NT2/D1 (cell line): ENCODE data around the gene HGFAC.
"Not testable (repeated sequence)": the region's sequence is repeated elsewhere in the genome, so short reads cannot be mapped to it uniquely, and the experiment has no call there.

Experiments used
- DNase-seq: peaks from one replicate; pipeline ENCODE4 v3.0.0-alpha.2; 2011; ENCODE audit warnings: low read depth, low spot score
- H3K27me3 ChIP-seq: 2 replicates; pipeline ENCODE4 v1.6.0; 2011; ENCODE audit warnings: mild to moderate bottlenecking; ENCODE audit not compliant: insufficient read length, insufficient read depth
- H3K36me3 ChIP-seq: 2 replicates; pipeline ENCODE4 v1.6.1; 2011; ENCODE audit warnings: mild to moderate bottlenecking, low read length, mixed read lengths; ENCODE audit not compliant: insufficient read depth, insufficient read length
- H3K4me1 ChIP-seq: 2 replicates; pipeline ENCODE4 v1.5.1; 2011; ENCODE audit not compliant: insufficient read depth, insufficient read length
- H3K4me3 ChIP-seq: 2 replicates; pipeline ENCODE4 v1.5.1; 2011; ENCODE audit warnings: low read depth; ENCODE audit not compliant: insufficient read length
- H3K9ac ChIP-seq: 2 replicates; pipeline ENCODE4 v1.6.0; 2011; ENCODE audit warnings: low read depth; ENCODE audit not compliant: insufficient read length
- H3K9me3 ChIP-seq: 2 replicates; pipeline ENCODE4 v1.5.1; 2011; ENCODE audit warnings: mild to moderate bottlenecking, low read length; ENCODE audit not compliant: insufficient read depth
- SUZ12 ChIP-seq: IDR thresholded peaks from 2 replicates; pipeline ENCODE4 v1.6.1; 2011; ENCODE audit not compliant: insufficient read length, insufficient read depth; ENCODE audit errors: extremely low read depth
- YY1 ChIP-seq: IDR thresholded peaks from 2 replicates; pipeline ENCODE4 v1.6.1; 2011; ENCODE audit not compliant: insufficient read length, insufficient read depth
- ZNF274 ChIP-seq: IDR thresholded peaks from 2 replicates; pipeline ENCODE4 v1.6.1; 2011; ENCODE audit warnings: mild to moderate bottlenecking, low read depth, low read length

The HGFAC gene

GRCh38 chr4:3407171-3407771 lies 34.5 kb upstream of the HGFAC start:
- TF ChIP-seq SUZ12 = no peak
- TF ChIP-seq YY1 = no peak
- TF ChIP-seq ZNF274 = no peak
- no peaks in the 10 kb centered on the region for H3K27me3 ChIP-seq
- H3K9ac ChIP-seq = no peak overlapping the region
- DNase-seq = no peak
- peaks cover 4% of the 10 kb centered on the region for H3K36me3 ChIP-seq
- peaks cover 13% of the 10 kb centered on the region for H3K4me1 ChIP-seq
- peaks cover 22% of the 10 kb centered on the region for H3K9me3 ChIP-seq
- no peak overlapping the region for H3K4me3 ChIP-seq

GRCh38 chr4:3407930-3408792 lies 33.6 kb upstream of the HGFAC start:
- TF ChIP-seq YY1 = no peak
- no peak for TF ChIP-seq SUZ12
- no peak for TF ChIP-seq ZNF274
- DNase-seq = no peak
- no peak overlapping the region for H3K4me3 ChIP-seq
- H3K9ac ChIP-seq = no peak overlapping the region
- peaks cover 20% of the 10 kb centered on the region for H3K9me3 ChIP-seq
- no peaks in the 10 kb centered on the region for H3K27me3 ChIP-seq
- peaks cover 4% of the 10 kb centered on the region for H3K36me3 ChIP-seq
- H3K4me1 ChIP-seq = peaks cover 15% of the 10 kb centered on the region

DNA sequence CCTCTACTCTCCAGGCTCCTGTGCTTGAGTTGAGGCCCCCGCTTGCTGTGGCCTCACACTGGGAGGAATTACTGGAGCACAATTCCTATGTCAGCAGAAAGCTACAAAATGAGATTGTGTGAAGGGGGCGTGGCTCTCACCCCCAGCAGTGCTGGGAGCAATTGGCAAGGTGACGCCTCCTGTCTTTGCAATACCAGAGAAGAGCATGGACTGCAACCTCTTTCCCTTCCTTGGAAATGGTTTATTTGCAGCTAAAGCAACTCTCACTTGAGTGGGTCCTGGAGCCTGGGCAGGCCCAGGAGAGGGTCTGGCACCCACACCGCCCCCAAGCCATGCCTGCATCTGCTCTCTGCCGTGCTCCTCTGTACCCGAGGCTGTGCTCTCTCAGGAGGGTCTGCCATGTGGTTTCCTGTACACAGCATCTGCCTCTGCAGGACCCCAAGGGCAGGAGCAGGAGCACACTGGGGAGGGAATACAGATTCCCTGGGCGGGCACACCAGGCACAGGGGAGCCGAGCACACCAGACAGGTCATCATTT lies 32.9 kb upstream of the HGFAC start:
- DNase-seq = no peak
- H3K4me1 ChIP-seq = peaks cover 17% of the 10 kb centered on the region
- peaks cover 13% of the 10 kb centered on the region for H3K9me3 ChIP-seq
- peaks cover 4% of the 10 kb centered on the region for H3K36me3 ChIP-seq
- TF ChIP-seq ZNF274 (no peak), YY1 (no peak)
- no peak overlapping the region for H3K9ac ChIP-seq
- no peak overlapping the region for H3K4me3 ChIP-seq
- no peaks in the 10 kb centered on the region for H3K27me3 ChIP-seq

DNA sequence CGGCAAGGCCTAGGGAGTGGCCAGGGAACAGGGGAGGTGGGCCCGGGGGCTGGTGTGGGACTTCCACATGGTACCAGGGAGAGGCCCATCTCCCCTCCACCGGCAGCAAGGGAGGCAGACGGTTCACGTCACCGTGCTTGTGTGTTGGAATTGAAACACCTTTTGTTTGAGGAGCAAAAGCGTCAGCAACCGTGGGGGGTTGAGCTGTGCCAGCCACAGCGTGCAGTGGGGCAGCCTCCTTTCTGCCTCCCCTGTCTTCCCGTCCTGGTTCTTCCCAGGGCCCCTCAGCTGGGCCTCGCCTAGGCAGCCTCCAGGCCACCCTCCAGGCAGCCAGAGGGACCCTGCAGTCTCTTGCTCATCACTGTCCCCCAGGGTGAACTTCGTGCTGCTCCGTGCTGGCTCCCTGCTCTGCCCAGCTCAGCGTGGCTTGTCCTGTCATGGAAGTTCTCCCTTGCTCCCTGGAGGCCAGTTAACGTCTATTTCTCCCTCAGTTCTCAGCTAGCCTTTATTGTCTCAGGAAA lies 32.1 kb upstream of the HGFAC start:
- TF ChIP-seq SUZ12 (no peak), ZNF274 (no peak), YY1 (no peak)
- no peak for DNase-seq
- Histone ChIP-seq H3K36me3 (peaks cover 4% of the 10 kb centered on the region), H3K4me1 (peaks cover 22% of the 10 kb centered on the region), H3K9ac (no peak overlapping the region), H3K4me3 (no peak overlapping the region), H3K9me3 (peaks cover 6% of the 10 kb centered on the region), H3K27me3 (no peaks in the 10 kb centered on the region)

GRCh38 chr4:3410401-3411135 lies 31.2 kb upstream of the HGFAC start:
- no peak for DNase-seq
- no peak for TF ChIP-seq YY1
- no peak for TF ChIP-seq SUZ12
- TF ChIP-seq ZNF274 = no peak

GRCh38 chr4:3411190-3411589 lies 30.6 kb upstream of the HGFAC start:
- not testable (repeated sequence) for H3K36me3 ChIP-seq, H3K27me3 ChIP-seq, DNase-seq, H3K4me3 ChIP-seq, H3K9ac ChIP-seq, H3K9me3 ChIP-seq
- peaks cover 24% of the 10 kb centered on the region for H3K4me1 ChIP-seq

More at GRCh38 chr4:3410401-3411135, 31.2 kb upstream of the HGFAC start:
- no peaks in the 10 kb centered on the region for H3K36me3 ChIP-seq
- no peak overlapping the region for H3K9ac ChIP-seq
- H3K9me3 ChIP-seq = no peaks in the 10 kb centered on the region
- H3K4me3 ChIP-seq = no peak overlapping the region
- H3K27me3 ChIP-seq = no peaks in the 10 kb centered on the region
- H3K4me1 ChIP-seq = peaks cover 24% of the 10 kb centered on the region

DNA sequence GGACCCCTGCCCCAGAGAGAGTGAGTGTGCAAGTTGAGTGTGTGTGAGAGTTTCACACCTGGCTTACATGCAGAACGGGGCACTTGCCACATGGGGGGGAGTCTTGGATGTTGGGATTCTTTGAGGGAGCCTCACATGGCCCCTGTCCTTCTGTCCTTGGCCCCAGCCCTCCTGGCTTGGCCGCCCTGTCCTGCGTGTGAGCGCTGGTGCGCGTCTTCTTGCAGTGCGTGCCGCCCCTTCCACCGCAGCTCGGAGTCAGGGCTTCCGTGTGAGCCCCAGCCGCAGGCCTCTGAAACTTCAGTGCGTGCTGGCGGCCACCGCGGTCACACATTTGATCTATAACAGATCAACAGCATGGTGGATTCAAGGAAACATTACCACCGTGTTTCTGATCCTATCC lies 30.1 kb upstream of the HGFAC start:
- no peak for DNase-seq
- no peak overlapping the region for H3K9ac ChIP-seq
- H3K4me1 ChIP-seq = peaks cover 24% of the 10 kb centered on the region
- H3K27me3 ChIP-seq = no peaks in the 10 kb centered on the region
- TF ChIP-seq ZNF274 = no peak
- no peak for TF ChIP-seq YY1
- no peak for TF ChIP-seq SUZ12
- no peak overlapping the region for H3K4me3 ChIP-seq
- no peaks in the 10 kb centered on the region for H3K9me3 ChIP-seq
- H3K36me3 ChIP-seq = peaks cover 6% of the 10 kb centered on the region
